ENCODE data around the gene ERBB4.

DNA sequence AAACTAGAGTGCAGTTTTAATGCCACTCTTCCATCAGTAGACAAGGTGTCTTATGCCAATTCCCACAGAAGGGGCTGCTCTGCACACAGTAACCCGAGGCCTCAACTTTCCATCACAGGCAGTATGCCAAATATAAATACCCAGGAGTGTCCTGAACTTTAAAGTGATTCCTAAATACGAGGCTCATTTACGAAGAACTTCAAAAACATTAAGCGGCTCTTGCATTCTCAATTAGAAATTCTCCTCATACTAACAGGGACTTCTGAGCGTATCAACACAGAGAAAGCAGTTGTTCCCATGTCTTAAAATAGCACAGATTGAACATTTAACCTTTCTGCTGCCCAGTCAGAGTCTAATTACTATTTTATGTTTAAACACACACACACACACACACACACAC, 638.6 kb downstream of the ERBB4 start:
- TF ChIP-seq CTCF (IDR thresholded peaks at IDR 0.05 in 2 of 3, conservative IDR thresholded peaks at IDR 0.05 in 1 of 3; ENCODE audit: control insufficient read depth in 2 of 3, extremely low read depth in 1 of 3, insufficient read depth in 1 of 3, low read depth in 3 of 3, low read length in 3 of 3) (no peak), POLR2AphosphoS2 (IDR thresholded peaks at IDR 0.05; ENCODE audit: low read depth, low read length) (no peak), SUZ12 (IDR thresholded peaks at IDR 0.05; ENCODE audit: unreplicated experiment) (no peak), RFX5 (IDR thresholded peaks at IDR 0.05; ENCODE audit: low read depth, low read length) (no peak), HCFC1 (IDR thresholded peaks at IDR 0.05; ENCODE audit: low read length) (no peak), KAT2A (conservative IDR thresholded peaks at IDR 0.05; ENCODE audit: control insufficient read depth, low read depth, low read length) (no peak), ZBED1 (IDR thresholded peaks at IDR 0.05; ENCODE audit: borderline replicate concordance) (no peak), POLR2A (IDR thresholded peaks at IDR 0.05; ENCODE audit: low read depth, low read length) (no peak)
- TF ChIP-seq, protein P1, sequence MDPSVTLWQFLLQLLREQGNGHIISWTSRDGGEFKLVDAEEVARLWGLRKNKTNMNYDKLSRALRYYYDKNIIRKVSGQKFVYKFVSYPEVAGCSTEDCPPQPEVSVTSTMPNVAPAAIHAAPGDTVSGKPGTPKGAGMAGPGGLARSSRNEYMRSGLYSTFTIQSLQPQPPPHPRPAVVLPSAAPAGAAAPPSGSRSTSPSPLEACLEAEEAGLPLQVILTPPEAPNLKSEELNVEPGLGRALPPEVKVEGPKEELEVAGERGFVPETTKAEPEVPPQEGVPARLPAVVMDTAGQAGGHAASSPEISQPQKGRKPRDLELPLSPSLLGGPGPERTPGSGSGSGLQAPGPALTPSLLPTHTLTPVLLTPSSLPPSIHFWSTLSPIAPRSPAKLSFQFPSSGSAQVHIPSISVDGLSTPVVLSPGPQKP (IDR thresholded peaks at IDR 0.05; ENCODE audit: low read depth, low read length), result no peak
